Posterior cingulate gyrus (tissue), 11 donors: ENCODE data around the gene AQP2.

Experiments used
- DNase-seq, 10 donors: peaks; one replicate each; pipeline versions ENCODE4 v3.0.0 to v3.0.0-alpha.2; 2020 to 2021; ENCODE audit warnings: mixed read lengths in 3 of 10
- intact Hi-C: fragments of 100-400 bp; cut with DNase I; formaldehyde crosslinking; loops from one replicate; pipeline ENCODE4 v1.15.1; 2023

Gene AQP2

DNA sequence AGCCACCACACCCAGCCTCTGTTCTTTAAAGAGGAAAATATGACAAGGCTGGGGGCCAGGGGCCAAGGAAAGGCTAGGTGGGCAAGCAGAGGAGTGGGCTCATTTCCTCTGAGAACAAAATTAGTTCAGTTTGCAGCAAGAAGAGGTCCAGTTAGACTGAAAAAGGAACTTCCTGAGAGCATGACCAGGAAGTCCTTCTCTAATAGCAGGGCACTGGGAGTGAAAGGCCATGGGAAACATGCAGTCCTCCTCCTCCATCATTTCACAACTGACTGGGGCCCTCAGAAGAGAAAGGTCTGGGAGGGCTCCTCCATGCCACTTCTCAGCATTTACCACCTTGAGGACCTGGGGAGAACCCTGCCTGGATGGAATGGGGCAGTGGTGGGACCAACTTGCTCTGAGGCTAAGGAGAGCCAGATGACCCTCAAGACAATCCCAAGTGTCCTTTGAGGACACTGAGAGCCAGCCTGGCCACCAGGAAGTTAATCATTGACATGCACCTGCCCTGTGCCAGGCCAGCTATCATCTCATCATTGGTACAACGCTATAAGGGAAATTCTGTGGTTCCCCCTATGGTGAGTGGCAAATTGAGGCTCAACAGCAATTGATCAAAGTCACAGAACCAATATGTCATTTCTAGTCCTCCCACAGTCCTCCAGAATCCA is 2.0 kb downstream of the AQP2 start:
- intact Hi-C loops, result no loop called here
- peak in 2 of 10 donors; percentile 18 to 32 for DNase-seq

DNA sequence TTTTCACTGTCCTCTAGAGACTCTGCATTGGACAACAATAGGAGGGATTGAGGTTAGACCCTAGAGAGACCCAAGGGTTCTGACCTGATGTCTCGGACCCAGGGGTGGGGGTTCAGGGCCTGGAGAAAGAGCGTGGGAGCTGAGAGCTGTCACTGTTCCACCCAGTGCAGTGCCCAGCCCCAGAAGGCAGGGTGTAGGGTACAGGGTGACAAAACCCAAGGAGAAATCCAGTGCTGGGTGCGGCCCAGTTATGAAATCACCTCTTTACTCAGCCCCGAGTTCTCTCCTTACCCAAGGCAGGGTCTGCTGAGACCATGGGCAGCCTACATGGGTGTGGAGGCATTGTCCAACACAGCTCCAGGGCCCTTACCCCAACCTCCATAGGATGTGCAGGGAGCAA is 2.6 kb downstream of the AQP2 start:
- DNase-seq, result peak in 1 of 10 donors; percentile 52
- intact Hi-C loops, result no loop called here

DNA sequence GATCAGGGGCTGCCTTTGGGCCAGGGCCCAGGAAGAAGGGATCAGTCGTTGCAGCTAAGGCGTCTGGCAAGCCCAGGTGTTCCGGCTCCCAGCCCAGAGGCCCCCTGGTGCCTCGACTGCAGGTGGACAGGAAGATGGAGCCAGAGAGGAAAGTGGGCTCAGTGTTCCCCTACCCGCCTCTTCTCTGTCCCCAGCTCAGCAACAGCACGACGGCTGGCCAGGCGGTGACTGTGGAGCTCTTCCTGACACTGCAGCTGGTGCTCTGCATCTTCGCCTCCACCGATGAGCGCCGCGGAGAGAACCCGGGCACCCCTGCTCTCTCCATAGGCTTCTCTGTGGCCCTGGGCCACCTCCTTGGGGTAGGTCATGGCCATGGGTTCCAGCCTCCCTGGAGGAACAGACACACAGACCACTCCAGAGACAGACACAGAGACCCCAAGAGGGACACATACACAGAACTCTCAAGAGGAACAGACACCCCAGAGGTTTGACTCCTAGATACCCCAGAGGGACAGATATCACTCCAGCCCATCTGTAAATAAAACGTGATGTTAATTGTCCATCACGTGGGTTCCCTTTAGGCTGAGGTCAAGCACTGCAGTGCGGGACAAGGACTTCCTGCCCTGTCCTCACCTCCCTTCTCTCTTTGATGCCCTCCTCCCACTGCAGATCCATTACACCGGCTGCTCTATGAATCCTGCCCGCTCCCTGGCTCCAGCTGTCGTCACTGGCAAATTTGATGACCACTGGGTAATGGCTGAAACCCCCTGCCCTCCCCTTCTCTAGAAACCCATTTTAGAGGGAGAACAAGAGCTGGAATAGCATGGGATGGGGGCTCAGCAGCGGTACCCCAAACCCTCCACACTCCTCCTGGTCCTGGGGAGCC is 3.7 kb downstream of the AQP2 start:
- intact Hi-C loops, result no loop called here
- DNase-seq, result peak in 2 of 10 donors; percentile 62 to 76

DNA sequence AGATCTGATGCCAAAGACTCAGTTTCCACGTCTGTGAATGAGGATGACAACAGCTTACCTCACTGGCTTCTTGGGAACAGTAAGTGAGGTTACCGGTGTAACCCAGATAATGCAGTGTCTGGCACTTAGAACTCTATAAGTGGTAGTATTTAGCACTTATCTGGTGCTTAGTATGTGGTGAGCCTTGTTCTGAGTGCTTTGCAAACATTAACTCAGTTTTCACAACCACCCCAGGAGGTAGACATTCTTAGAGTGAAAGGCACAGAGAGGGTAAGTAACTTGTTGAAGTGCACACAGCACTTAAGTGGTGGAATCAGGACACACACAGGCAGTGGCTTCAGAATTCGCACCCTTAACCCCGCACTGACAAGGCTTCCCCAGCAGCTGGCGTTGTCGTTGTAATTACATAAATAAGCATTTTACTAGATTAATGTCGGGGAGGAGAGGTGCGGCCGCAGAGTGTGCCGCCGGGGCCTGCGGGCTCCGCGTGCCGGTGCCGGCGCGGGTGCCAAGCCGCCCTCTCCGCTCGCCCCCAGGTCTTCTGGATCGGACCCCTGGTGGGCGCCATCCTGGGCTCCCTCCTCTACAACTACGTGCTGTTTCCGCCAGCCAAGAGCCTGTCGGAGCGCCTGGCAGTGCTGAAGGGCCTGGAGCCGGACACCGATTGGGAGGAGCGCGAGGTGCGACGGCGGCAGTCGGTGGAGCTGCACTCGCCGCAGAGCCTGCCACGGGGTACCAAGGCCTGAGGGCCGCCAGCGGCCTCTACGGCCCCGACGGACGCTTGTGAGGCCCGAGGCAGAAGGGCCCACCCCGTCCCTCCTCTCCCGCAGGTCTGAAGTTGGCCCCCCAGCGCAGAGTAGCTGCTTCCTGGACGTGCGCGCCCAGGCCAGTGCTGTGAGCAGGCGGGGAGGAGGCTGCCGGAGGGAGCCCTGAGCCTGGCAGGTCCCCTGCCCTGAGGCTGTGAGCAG is 4.6 kb downstream of the AQP2 start:
- peak in 2 of 10 donors; percentile 48 to 87 for DNase-seq
- intact Hi-C loops, result no loop called here

DNA sequence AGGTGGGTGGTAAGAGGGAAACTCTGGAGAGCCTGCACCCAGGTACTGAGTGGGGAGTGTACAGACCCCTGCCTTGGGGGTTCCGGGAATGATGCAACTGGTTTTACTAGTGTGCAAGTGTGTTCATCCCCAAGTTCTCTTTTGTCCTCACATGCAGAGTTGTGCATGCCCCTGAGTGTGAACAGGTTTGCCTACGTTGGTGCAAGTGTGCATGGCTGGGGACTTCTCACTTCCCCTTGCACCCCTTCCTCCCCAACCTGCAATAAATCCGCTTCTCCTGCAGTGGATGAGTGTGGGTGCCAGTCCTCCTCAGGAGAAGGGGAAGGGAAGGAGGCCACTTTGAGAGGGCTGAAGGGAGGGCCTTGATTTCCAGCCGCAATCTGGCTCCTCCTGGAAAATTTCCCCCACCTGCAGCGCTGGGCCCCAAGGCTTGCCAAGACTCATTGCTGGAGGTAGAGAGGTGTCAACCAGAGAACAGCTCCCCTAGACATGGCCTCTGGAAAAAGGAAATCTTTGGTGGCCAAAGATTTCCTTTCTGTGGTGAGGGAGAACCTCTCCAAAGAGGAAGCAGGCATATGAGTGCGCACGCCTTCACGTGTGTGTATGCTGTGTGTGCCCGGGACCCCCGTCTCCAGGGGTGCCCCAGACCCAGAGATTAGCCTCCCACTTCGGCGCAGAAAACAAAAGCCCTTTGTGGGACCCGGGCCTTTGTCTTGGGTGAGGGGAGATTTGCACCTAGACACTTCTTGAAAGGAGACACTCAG is 5.5 kb downstream of the AQP2 start:
- peak in 2 of 10 donors; percentile 25 to 49 for DNase-seq
- intact Hi-C loops, result no loop called here

DNA sequence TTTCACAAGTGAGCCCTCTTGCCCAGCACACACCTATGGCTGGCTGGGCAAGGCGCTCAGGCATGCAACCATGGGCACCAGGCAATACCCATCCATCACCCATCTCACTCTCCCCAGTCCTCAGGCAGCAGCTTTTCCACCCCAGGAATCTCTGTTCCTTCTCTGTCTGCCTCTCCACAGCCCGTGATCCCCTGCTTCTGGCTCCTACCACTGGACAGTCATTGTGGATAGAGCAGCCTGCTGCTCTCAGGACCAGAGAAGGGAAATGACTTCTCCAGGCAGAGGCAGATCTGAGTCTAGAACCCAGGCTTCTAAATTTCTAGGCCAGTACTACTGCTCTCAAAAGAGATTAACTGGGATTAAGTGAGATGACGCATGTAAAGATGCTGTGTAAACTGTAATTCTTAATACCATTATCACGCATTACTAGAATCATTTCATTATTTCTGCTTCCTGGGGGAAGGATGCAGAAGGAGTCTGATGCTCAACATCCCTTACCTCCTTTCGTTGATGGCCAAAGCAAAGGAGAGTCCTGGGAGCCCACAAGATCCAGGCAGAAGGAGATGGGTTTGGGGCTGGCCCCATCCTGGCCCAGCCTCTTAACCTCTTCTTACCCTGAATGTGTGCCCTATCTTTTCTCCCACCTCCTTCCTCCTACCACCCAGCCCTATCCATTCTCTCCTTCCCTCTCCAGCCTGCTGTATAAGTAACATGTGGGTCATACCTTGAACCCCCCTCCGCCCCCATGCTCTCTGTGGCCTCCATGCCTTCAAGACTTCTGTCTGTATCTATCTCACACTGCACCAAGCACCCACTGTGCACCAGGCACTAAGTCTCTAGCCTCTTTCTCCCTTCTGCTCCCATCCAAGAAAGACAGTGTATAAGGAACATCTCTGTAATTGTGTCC is 6.4 kb downstream of the AQP2 start:
- DNase-seq, result peak in 1 of 10 donors; percentile 19

DNA sequence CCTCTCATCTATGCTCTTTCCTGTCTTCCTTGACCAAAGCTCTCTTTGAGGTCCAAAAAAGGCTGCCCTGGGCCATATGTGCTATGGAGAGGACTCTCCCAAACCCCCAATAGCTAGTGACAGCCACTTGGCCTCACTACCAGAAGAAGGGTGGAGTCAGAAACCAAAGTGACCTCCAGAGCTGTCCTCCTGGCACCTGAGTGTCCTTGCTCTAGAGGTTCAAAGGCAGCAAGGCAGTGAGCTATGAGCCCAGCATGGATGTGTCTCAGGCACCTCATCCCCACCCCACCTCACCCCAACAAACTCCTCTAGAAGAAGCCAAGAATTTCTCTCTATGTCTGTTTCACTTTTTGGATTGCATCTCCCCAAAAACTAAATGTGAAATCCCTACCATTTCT is 7.0 kb downstream of the AQP2 start:
- peak in 1 of 10 donors; percentile 52 for DNase-seq
- intact Hi-C loops, result no loop called here

More for the DNA sequence above, 6.4 kb downstream of the AQP2 start:
- intact Hi-C loops, result no loop called here

DNA sequence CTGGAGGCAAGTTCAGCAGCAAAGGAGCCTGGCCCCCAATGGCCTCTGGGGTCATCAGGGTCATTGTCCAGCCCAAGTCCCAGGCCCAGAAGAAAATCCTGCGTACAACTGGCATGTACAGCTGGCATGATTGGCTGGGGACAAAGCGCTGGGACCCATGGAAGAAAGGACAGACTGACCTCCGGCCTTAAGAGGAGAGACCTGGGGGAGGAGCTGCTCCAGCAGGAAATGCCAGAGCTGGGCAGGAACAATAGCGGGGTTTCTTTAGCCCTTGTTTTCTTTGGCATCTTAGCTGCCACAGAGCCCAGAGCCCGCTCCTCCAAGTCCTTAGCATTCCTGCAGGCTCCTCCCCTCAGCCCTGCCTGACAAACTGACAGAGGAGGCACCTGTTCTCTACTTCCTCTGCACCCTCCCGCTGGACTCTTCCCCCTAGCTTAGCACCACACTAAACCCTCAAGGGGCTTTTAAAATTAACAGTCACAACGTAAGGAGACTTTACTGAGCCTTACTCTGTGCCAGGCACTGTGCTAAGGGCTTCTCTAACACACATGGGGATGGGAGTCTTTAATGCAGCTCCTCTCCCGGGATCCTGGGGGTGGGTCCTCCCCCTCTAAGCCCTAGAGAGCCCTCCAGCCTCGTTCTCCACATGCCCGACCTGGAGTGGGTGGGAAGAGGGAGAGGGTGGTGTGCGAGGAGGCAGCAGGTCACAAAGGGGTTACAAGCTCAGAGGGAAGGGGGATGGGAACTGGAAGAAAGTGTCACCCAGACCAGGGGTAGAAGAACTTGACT is 9.3 kb downstream of the AQP2 start:
- intact Hi-C loops, result no loop called here
- DNase-seq, result peak in 2 of 10 donors; percentile 23 to 42

DNA sequence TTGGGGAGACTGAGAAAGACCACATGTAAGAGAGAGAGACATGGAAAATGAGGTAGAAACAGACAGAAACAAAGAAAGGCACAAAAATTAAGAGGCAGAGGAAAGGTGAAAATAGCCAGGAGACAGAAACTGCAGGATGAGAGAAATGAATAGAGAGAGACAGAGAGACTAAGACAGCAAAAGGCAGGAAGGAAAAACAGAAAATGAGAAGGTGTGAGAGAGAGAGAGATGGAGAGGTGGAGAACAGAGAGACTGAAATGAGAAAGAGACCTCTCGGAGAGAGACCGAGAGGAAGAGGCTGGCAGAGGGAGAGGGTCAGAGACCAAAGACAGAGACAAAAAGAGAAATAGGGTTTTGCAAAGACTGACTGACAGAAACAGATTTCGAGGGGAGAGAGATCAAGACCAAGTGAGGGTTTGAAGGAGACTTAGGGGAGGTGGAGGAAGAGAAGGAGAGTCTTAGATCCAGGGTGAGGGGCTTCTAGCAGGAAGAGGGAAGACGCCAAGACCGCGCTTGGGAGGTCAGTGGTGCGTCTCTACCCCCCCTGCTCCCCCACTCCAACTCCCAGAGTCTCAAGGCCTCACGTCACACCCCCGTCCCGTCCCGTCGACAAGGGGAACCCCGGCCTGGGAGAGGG is 10.1 kb downstream of the AQP2 start:
- no peak for DNase-seq
- intact Hi-C loops, result no loop called here

DNA sequence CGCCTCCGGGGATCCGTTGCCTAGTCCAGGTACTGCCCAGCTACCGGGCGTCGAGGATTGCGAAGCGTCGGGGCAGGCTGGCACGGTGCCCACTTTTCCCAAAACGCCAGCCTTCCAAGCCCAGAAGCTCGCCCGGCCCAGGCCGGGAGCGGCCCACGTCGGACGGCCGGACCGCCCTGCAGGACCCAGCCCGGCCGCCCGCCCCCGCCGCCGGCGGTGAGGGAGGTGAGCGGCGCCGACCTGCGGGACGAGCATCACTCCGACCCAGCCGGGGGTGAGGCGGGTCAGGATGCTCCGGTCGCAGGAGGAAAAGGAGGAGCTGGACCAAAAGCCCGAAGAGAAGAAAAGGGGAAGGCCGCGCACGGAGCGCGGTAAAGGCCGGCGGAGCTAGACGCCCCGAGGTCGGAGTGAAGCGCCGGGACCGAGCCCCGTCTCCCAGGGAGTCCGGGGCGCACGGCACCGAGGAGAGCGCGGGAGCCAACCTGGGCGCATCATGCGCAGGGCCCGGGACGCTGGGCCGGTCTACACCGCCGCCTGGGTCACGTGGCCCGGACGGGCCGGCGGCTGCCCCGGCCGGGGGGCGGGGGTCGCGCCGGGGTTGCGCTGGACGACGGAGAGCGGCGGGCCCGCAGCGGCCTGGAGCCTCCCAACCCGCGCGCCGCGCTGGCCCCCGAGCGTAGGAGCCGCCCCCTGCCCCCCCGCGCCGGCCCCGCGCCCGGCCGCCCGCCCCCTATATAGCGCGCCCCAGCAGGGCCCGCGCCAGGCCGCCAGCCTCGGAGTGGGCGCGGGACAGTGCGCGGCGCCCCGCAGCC is 10.8 kb downstream of the AQP2 start, which contains the start of gene AQP5:
Gene AQP5, plus strand, starts transcription at position 762 of the 812 bp plus-strand sequence. CDS start 146 bp downstream, outside the sequence.
- peak in 1 of 10 donors; percentile 58 for DNase-seq
- intact Hi-C loops, result no loop called here

DNA sequence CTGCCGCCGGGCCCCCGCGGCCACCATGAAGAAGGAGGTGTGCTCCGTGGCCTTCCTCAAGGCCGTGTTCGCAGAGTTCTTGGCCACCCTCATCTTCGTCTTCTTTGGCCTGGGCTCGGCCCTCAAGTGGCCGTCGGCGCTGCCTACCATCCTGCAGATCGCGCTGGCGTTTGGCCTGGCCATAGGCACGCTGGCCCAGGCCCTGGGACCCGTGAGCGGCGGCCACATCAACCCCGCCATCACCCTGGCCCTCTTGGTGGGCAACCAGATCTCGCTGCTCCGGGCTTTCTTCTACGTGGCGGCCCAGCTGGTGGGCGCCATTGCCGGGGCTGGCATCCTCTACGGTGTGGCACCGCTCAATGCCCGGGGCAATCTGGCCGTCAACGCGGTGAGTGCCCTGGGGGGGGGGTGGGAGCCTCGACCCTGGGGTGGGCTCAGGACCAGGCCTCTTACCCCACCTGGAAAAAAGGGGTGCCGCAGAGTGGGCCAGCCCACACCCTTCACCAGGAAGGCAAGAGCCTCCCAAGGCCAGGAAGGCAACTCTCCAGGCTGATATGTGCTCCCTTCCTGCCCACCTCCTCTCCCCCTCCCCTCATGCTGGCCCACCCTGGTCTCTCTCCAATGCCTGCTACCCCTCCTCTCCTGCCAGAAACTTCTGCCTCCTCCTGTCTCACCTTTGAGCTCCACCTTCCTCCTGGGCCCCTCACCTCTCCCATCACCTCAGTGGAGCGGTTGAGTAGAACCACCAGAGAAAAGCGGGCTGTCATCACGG is 11.6 kb downstream of the AQP2 start:
- peak in 1 of 10 donors; percentile 78 for DNase-seq
- intact Hi-C loops, result no loop called here

DNA sequence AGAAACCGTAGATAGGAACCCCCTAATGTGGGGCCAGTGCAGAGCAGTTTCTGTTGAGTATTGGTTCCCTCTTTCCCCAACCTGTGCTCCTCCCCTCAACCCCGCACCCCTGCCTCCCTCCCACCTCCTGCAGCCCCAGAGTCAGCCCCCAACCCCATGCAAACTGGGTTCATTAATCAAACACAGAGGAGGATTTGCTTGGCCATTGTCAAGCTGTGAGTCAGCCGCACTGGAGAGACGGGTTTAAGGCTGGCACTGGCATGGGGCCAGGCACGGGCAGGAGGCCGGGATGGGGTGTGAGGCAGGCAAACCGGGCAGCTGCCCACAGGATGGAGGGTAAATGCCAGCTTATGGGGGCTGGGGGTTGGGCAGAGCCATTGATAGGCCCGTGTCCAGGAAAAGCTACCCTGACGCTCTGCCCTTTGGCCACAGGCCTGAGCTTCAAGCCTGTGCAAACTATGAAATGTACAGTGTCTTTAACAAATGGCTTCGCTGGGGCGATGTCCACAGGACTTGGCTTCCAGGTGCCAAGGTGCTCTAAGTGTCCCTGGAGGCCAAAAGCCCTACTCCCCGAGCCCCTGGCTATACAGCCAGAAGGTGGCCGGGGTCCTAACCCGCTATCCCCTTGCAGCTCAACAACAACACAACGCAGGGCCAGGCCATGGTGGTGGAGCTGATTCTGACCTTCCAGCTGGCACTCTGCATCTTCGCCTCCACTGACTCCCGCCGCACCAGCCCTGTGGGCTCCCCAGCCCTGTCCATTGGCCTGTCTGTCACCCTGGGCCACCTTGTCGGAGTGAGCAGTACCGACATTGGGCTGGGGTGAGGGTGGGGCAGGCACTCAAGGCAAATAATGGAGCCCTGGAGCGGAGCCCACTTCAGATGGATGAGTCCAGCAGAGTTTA is 12.6 kb downstream of the AQP2 start:
- peak in 7 of 10 donors; percentile 28 to 93 (median 71) for DNase-seq
- intact Hi-C loops, result no loop called here

DNA sequence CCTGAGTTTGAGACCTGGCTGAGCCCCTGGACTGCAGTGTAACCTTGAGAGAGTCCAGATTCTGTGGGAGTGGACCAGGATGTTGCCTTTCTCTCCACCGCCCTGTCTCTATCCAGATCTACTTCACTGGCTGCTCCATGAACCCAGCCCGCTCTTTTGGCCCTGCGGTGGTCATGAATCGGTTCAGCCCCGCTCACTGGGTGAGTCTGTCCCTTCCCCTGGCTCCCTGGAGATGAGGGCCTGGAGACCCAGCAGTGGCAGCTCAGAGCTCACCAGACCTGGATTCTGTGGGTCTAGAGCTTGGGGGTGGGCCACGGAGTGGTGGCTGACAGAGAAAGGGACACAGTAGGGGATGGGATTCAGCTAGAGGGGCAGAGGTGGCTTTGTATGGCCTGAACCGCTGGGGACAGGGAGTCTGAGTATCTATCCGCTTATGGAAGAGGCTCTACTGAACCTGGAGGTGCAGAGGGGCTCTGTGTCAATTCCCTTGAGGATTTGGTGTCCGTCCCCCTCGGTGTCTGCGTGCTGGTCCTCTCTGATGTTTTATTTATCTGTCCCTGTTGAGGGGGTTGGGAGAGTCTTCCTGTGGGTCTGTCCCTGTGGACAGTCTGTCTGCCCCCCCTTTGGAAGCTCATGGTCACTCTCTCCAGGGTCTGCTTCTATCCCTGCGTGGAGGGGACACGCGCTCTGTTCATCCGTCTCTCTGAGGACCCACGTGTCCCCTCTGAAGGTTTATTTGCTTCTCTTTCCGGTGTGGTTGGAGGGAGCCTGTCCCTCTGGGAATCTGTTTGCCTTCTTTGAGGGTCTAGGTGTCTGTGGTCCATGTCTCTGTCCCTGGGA is 13.7 kb downstream of the AQP2 start:
- intact Hi-C loops, result no loop called here

More for the DNA sequence above, 13.7 kb downstream of the AQP2 start:
- DNase-seq, result peak in 2 of 10 donors; percentile 20 to 53
